Lung (tissue), 12 donors: ENCODE results near the gene RAB30. TPM values are rescaled to one million over a fixed set of nuclear protein-coding genes. Genes with fewer than 3 reads are reported as not detected.
A peak's percentile ranks its signal among the peaks of the same experiment; 100 is the strongest.

Source experiments
- ATAC-seq: fragments of 200-7000 bp; cut with Tn5 transposase; one replicate; pipeline ENCODE4 v1.9.1; 2020; ENCODE audit warnings: moderate number of reproducible peaks; ENCODE audit not compliant: insufficient read depth, low FRiP score
- DNase-seq, 3 donors: peaks; one replicate each; pipeline ENCODE4 v3.0.0-alpha.2; 2013 to 2017
- H3K27ac ChIP-seq, 2 donors: one replicate each; pipeline ENCODE4 v1.5.1; 2013; ENCODE audit warnings: mild to moderate bottlenecking in 2 of 2, moderate library complexity in 2 of 2, control low read depth in 1 of 2, inconsistent platforms in 1 of 2, low read depth in 1 of 2, low read length in 1 of 2
- H3K27me3 ChIP-seq, 3 donors: one replicate each; pipeline ENCODE4 v1.5.1; 2013; ENCODE audit warnings: low read length in 2 of 3; ENCODE audit not compliant: control insufficient read depth in 3 of 3, insufficient read depth in 3 of 3
- H3K36me3 ChIP-seq, 4 donors: one replicate each; pipeline ENCODE4 v1.5.1; 2013; ENCODE audit warnings: low read length in 4 of 4, mild to moderate bottlenecking in 1 of 4, moderate library complexity in 1 of 4; ENCODE audit not compliant: control insufficient read depth in 4 of 4, insufficient read depth in 4 of 4
- H3K4me1 ChIP-seq, 5 donors: one replicate each; pipeline ENCODE4 v1.5.1; 2013; ENCODE audit warnings: low read length in 5 of 5, mild to moderate bottlenecking in 2 of 5, moderate library complexity in 1 of 5; ENCODE audit not compliant: control insufficient read depth in 5 of 5, insufficient read depth in 5 of 5
- H3K4me3 ChIP-seq: one replicate; pipeline ENCODE4 v1.5.1; 2013; ENCODE audit warnings: mild to moderate bottlenecking, control low read depth, moderate library complexity
- H3K9ac ChIP-seq, 2 donors: one replicate each; pipeline ENCODE4 v1.5.1; 2013; ENCODE audit warnings: low read length in 2 of 2, control low read depth in 1 of 2; ENCODE audit not compliant: insufficient read depth in 1 of 2
- H3K9me3 ChIP-seq, 4 donors: one replicate each; pipeline ENCODE4 v1.5.1; 2013; ENCODE audit warnings: low read length in 3 of 4, mild to moderate bottlenecking in 1 of 4, moderate library complexity in 1 of 4; ENCODE audit not compliant: control insufficient read depth in 4 of 4, insufficient read depth in 3 of 4
- CTCF ChIP-seq: IDR thresholded peaks from 2 replicates; pipeline ENCODE4 v1.5.1; 2012; ENCODE audit warnings: mild to moderate bottlenecking; ENCODE audit errors: control extremely low read depth, extremely low read depth
- WGBS, 2 donors: extraction: QIAGEN DNeasy Blood & Tissue Kit; methylation state at CpG; one replicate each; pipeline ENCODE4 v1.1.7; 2013; 5-methylcytosine and 5-hydroxymethylcytosine counted together
- polyA plus RNA-seq, 2 donors: library from polyadenylated mRNA; stranded (reverse); fragments of 200-250 nt; gene quantifications; one replicate each; pipeline ENCODE4 v1.2.1, GENCODE V29; 2013
- total RNA-seq, 2 donors: library from RNA; depleted of rRNA in 1 of 2; stranded (reverse); fragments of >200 nt in 1 of 2; gene quantifications; one replicate each; pipeline ENCODE4 v1.2.1, GENCODE V29; 2014 to 2021
- donor health status: control.
- donor health status: control.
- donor health status: Bipolar disorder and iron deficiency.
- donor health status: healthy.
- donor health status: DM: yes; HTN: yes; CAD: no.

The RAB30 gene
- total and polyA plus RNA-seq, 4 donors = 1.6 to 25.5 (median 7.5) TPM

DNA sequence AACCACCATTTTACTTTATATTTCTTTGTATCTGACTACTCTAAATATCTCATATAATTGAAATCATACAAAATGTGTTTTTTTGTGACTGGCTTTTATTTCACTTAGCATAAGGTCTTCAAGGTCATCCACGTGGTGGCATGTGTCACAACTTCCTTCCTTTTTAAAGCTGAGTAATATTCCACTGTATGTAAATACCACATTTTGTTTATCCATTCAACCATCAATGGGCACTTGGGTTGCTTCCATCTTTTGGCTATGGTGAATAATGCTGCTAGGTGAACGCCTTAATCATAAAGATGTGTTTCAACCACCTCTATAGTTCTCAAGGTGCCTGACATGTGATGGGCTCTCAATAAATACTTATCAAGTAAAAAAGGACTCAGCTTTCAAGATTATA is 15.5 kb downstream of the RAB30 start:
- Histone ChIP-seq H3K9me3 (no peaks in the 10 kb centered on the region), H3K4me3 (no peak overlapping the region), H3K36me3 (no peaks in the 10 kb centered on the region), H3K9ac (no peak overlapping the region), H3K27ac (no peak overlapping the region), H3K27me3 (no peaks in the 10 kb centered on the region), H3K4me1 (peaks cover 3 to 25% (median 11%) of the 10 kb centered on the region in 5 donors)
- ATAC-seq (no peak), DNase-seq (no peak)
- TF ChIP-seq CTCF = no peak
- 56 to 64% methylated on average over 2 of the region's 2 CpGs for WGBS, 2 donors

DNA sequence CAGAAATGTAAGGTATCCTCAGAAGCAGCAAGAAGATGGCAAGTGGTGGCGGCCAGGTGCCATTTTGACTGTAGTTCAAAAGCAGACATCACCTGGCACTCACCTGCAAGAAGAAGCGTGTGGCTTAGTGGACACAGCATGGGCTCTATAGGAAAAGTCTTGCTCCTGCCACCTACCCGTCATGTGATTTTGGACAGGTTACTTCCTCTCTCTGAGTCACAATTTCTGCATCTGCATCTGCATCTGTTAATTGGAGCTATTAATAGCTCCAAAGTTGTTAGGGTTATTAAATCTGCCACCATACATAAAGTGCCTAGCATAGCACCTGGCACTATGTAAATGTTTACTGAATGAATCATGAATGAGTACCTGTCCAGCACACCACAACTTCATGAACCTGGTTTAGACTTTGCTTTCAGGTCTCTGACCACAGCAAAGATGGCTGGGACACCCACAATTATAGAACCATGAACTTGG is 16.8 kb downstream of the RAB30 start:
- no peaks in the 10 kb centered on the region for H3K36me3 ChIP-seq
- H3K27ac ChIP-seq = no peak overlapping the region
- ATAC-seq (peak; percentile 62), DNase-seq (no peak)
- WGBS, 2 donors = 93 to 94% methylated on average over 3 of the region's 3 CpGs
- no peak for TF ChIP-seq CTCF
- H3K4me1 ChIP-seq = peaks cover 3 to 25% (median 11%) of the 10 kb centered on the region in 5 donors
- peaks cover 0 to 1% (median 0%) of the 10 kb centered on the region in 4 donors for H3K9me3 ChIP-seq
- H3K27me3 ChIP-seq = no peaks in the 10 kb centered on the region
- no peak overlapping the region for H3K4me3 ChIP-seq
- no peak overlapping the region for H3K9ac ChIP-seq

DNA sequence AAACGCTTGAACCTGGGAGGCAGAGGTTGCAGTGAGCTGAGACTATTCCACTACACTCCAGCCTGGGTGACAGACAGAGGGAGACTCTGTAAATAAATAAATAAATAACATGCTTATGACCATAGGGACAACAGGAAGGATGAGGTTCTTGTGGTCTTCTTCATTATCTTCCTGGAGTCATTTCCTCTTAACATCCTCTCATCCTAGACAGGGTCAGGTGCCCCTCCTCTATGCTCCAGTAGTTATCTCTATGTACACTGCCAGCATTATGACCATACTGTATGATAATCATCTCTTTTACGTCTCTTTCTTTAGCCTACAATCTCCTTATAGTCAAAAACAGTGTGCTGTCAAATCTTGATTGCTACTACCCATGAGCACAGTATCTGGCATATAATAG is 17.7 kb downstream of the RAB30 start:
- no peak for ATAC-seq
- no peak overlapping the region for H3K9ac ChIP-seq
- DNase-seq = no peak
- no peaks in the 10 kb centered on the region for H3K36me3 ChIP-seq
- H3K4me3 ChIP-seq = no peak overlapping the region
- no peak for TF ChIP-seq CTCF
- peaks cover 3 to 25% (median 11%) of the 10 kb centered on the region in 5 donors for H3K4me1 ChIP-seq
- peaks cover 0 to 1% (median 0%) of the 10 kb centered on the region in 4 donors for H3K9me3 ChIP-seq
- no peaks in the 10 kb centered on the region for H3K27me3 ChIP-seq
- WGBS, 2 donors = 78 to 83% methylated on average over 2 of the region's 2 CpGs
- no peak overlapping the region for H3K27ac ChIP-seq
